Hepatocyte (in vitro differentiated cells): ENCODE data around the gene CD8B2. TPM values are rescaled to one million over a fixed set of nuclear protein-coding genes. Genes with fewer than 3 reads are reported as not detected.
"Not testable (repeated sequence)": the region's sequence is repeated elsewhere in the genome, so short reads cannot be mapped to it uniquely, and the experiment has no call there.

Source experiments
- DNase-seq: peaks from one replicate; pipeline ENCODE4 v3.0.0-alpha.2; 2016; ENCODE audit warnings: low spot score
- H2AFZ ChIP-seq: fragments of 200-600 bp; sonication (generic); 2 replicates; pipeline ENCODE4 v1.6.0; 2016; ENCODE audit warnings: antibody characterized with exemption, mild to moderate bottlenecking
- H3K27ac ChIP-seq: fragments of 200-600 bp; sonication (generic); 2 replicates; pipeline ENCODE4 v1.5.1; 2016; ENCODE audit warnings: mild to moderate bottlenecking
- H3K27me3 ChIP-seq: fragments of 200-600 bp; sonication (generic); 2 replicates; pipeline ENCODE4 v1.6.1; 2016
- H3K36me3 ChIP-seq: fragments of 200-600 bp; sonication (generic); replicated peaks from 2 replicates; pipeline ENCODE4 v1.5.1; 2016; ENCODE audit warnings: low read depth; ENCODE audit not compliant: insufficient read depth
- H3K4me1 ChIP-seq: fragments of 200-600 bp; sonication (generic); 2 replicates; pipeline ENCODE4 v1.5.1; 2016; ENCODE audit warnings: mild to moderate bottlenecking, moderate library complexity; ENCODE audit not compliant: insufficient read depth
- H3K4me2 ChIP-seq: fragments of 200-600 bp; sonication (generic); 2 replicates; pipeline ENCODE4 v1.6.0; 2016
- H3K4me3 ChIP-seq: fragments of 200-600 bp; sonication (generic); 2 replicates; pipeline ENCODE4 v1.5.1; 2016; ENCODE audit warnings: mild to moderate bottlenecking
- H3K79me2 ChIP-seq: fragments of 200-600 bp; sonication (generic); 2 replicates; pipeline ENCODE4 v1.6.0; 2017; ENCODE audit warnings: mild to moderate bottlenecking
- H3K9me2 ChIP-seq: fragments of 200-600 bp; sonication (generic); replicated peaks from 2 replicates; pipeline ENCODE4 v1.6.0; 2017; ENCODE audit warnings: mild to moderate bottlenecking; ENCODE audit not compliant: insufficient read depth
- H3K9me3 ChIP-seq: fragments of 200-600 bp; sonication (generic); 2 replicates; pipeline ENCODE4 v1.5.1; 2016; ENCODE audit warnings: low read depth, mild to moderate bottlenecking
- H4K20me1 ChIP-seq: fragments of 200-600 bp; sonication (generic); 2 replicates; pipeline ENCODE4 v1.6.0; 2016; ENCODE audit warnings: mild to moderate bottlenecking; ENCODE audit not compliant: insufficient read depth, poor library complexity, severe bottlenecking
- EZH2 ChIP-seq: fragments of 200-600 bp; sonication (generic); IDR thresholded peaks from 2 replicates; pipeline ENCODE4 v1.6.1; 2016; ENCODE audit warnings: antibody characterized with exemption, mild to moderate bottlenecking, borderline replicate concordance
- EZH2phosphoT487 ChIP-seq: fragments of 200-600 bp; sonication (generic); IDR thresholded peaks from one replicate; pipeline ENCODE4 v1.6.1; 2018; ENCODE audit warnings: antibody characterized with exemption, mild to moderate bottlenecking, low read depth, moderate library complexity; ENCODE audit not compliant: unreplicated experiment, severe bottlenecking
- WGBS: methylation state at CpG from one replicate; pipeline ENCODE4 v1.1.6; 2016; ENCODE audit warnings: low lambda C conversion rate; ENCODE audit errors: missing lambda C conversion rate; 5-methylcytosine and 5-hydroxymethylcytosine counted together
- polyA plus RNA-seq: library from polyadenylated mRNA; unstranded; fragments of >200 nt; fragmentation: Nextera tagmentation; extraction: Ambion mirVana; gene quantifications from 2 replicates; pipeline ENCODE4 v1.2.1, GENCODE V29; 2016
- total RNA-seq: library from RNA; depleted of rRNA; stranded (reverse); fragments of >200 nt; gene quantifications from 2 replicates; pipeline ENCODE4 v1.2.3, GENCODE V29; 2014
- TF ChIP-seq, protein P1 (sequence below): fragments of 200-600 bp; sonication (generic); IDR thresholded peaks from 2 replicates; pipeline ENCODE4 v1.5.1; 2016; ENCODE audit warnings: antibody characterized with exemption, mild to moderate bottlenecking; ENCODE audit not compliant: poor library complexity

The CD8B2 gene
- total and polyA plus RNA-seq, 2 experiments from 2014 or later = 0.47 TPM; not detected in 1

DNA sequence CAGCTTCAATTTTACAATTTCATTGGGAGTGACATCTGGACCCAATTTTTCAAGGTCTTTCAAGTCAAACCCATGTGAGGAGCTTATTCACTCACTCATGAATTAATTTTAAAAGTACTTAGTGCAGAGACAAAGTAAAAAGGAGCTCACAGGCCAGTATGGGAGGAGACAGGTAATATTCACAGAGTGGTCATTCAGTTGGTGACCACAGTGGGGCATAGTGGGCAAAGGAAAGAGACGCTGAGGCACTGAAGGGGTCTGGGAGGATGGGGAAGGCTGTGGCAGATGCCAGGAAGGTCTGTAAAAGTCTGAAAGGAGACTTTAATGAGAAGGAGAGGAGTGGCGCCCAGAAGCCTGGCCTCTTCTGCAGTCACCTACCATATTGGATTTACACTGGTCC is 76.0 kb downstream of the CD8B2 start:
- Histone ChIP-seq H4K20me1 (no peaks in the 10 kb centered on the region), H2AFZ (no peak overlapping the region), H3K4me3 (no peak overlapping the region), H3K9me3 (no peaks in the 10 kb centered on the region), H3K9me2 (no peaks in the 10 kb centered on the region), H3K36me3 (no peaks in the 10 kb centered on the region), H3K27me3 (no peaks in the 10 kb centered on the region), H3K27ac (peak overlapping the region; percentile 63), H3K4me2 (peak overlapping the region; percentile 11), H3K4me1 (peaks cover 26% of the 10 kb centered on the region), H3K79me2 (no peaks in the 10 kb centered on the region)
- 60% methylated on average over 2 of the region's 2 CpGs for WGBS
- no peak for DNase-seq
- no peak for TF ChIP-seq EZH2phosphoT487
- no peak for TF ChIP-seq EZH2
- TF ChIP-seq, protein P1, sequence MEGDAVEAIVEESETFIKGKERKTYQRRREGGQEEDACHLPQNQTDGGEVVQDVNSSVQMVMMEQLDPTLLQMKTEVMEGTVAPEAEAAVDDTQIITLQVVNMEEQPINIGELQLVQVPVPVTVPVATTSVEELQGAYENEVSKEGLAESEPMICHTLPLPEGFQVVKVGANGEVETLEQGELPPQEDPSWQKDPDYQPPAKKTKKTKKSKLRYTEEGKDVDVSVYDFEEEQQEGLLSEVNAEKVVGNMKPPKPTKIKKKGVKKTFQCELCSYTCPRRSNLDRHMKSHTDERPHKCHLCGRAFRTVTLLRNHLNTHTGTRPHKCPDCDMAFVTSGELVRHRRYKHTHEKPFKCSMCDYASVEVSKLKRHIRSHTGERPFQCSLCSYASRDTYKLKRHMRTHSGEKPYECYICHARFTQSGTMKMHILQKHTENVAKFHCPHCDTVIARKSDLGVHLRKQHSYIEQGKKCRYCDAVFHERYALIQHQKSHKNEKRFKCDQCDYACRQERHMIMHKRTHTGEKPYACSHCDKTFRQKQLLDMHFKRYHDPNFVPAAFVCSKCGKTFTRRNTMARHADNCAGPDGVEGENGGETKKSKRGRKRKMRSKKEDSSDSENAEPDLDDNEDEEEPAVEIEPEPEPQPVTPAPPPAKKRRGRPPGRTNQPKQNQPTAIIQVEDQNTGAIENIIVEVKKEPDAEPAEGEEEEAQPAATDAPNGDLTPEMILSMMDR = peak; percentile 9

DNA sequence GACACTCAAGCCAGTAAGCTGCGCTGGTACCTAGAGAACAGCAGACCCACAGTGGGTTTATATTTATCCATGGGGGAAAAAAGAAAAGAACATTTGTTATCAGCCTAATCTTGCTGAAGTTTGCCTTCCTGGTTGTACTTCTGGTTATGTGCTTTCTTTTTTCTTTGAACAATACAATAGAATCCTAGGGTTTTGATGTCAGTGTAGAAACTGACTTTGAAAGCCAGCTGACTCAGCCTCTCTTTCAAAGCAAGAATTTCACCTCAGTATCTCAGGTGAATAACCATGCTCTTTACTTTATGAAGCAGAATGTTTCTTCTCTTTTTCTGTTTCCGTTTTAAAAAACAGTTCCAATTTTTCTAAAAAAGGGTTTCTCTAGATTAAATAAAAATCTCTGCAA is 78.4 kb downstream of the CD8B2 start:
- Histone ChIP-seq H2AFZ (no peak overlapping the region), H3K36me3 (no peaks in the 10 kb centered on the region), H3K4me2 (no peak overlapping the region), H3K27me3 (no peaks in the 10 kb centered on the region), H3K4me1 (peaks cover 26% of the 10 kb centered on the region), H3K4me3 (no peak overlapping the region), H4K20me1 (no peaks in the 10 kb centered on the region), H3K27ac (peak overlapping the region; percentile 64), H3K79me2 (no peaks in the 10 kb centered on the region), H3K9me2 (no peaks in the 10 kb centered on the region), H3K9me3 (no peaks in the 10 kb centered on the region)
- WGBS = 78% methylated on average over 2 of the region's 2 CpGs
- TF ChIP-seq, protein P1 = no peak
- TF ChIP-seq EZH2phosphoT487 (no peak), EZH2 (no peak)
- DNase-seq = no peak

DNA sequence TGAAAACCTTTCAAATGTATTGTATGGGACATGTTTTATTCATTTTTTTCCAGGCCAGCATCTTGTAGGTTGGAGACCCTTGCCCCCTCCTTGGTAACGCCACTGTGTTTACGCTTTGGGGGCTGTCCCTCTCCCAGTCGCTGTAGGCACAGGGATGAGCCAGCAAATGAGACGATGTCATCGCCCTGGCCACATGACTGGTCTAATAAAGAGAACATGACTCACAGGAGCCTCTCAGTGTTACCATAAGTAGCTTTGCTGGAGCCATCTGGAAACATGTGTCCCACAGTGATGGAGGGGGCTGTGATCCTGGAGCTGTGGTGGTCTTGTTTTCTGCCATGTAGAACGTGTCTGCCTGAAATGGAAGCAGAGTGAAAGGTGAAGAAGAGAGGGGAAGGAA is 78.9 kb downstream of the CD8B2 start:
- Histone ChIP-seq H2AFZ (no peak overlapping the region), H3K27ac (peak overlapping the region; percentile 64), H3K4me3 (no peak overlapping the region), H3K9me3 (no peaks in the 10 kb centered on the region), H3K27me3 (no peaks in the 10 kb centered on the region), H4K20me1 (no peaks in the 10 kb centered on the region), H3K36me3 (no peaks in the 10 kb centered on the region), H3K4me2 (no peak overlapping the region), H3K4me1 (peaks cover 26% of the 10 kb centered on the region), H3K79me2 (no peaks in the 10 kb centered on the region), H3K9me2 (no peaks in the 10 kb centered on the region)
- peak; percentile 69 for DNase-seq
- TF ChIP-seq EZH2phosphoT487 (no peak), EZH2 (no peak)
- TF ChIP-seq, protein P1 = no peak
- WGBS = 48% methylated on average over 6 of the region's 6 CpGs

DNA sequence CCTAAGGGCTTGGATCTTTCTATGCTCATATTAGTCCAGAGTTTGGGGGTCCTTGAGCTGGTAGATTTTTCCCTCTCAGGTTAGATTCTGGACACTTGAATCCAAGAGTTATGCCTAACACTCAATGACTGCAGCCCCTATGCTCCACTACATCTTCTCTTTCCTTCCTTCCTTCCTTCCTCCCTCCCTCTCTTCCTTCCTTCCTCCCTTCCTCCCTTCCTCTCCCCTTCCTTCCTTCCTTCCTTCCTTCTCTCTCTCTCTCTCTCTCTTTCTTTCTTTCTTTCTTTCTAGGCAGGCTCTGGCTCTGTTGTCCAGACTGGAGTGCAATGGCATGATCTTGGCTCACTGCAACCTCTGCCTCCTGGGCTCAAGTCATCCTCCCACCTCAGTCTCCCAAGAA is 79.3 kb downstream of the CD8B2 start:
- H3K4me3 ChIP-seq, H3K27ac ChIP-seq, DNase-seq, H3K9me2 ChIP-seq, H3K4me2 ChIP-seq, H2AFZ ChIP-seq, H3K79me2 ChIP-seq, H3K36me3 ChIP-seq, H4K20me1 ChIP-seq, H3K9me3 ChIP-seq, H3K27me3 ChIP-seq: not testable (repeated sequence)
- H3K4me1 ChIP-seq = peaks cover 25% of the 10 kb centered on the region
